ENCODE measurements around the gene RBMS3.

The RBMS3 gene

GRCh38 chr3:29889215-29889614, 608.3 kb downstream of the RBMS3 start:
- DNase-seq (ENCODE audit: low spot score) = no peak

GRCh38 chr3:29890801-29891200, 609.9 kb downstream of the RBMS3 start:
- DNase-seq (ENCODE audit: low spot score) = no peak

- no peak for DNase-seq (ENCODE audit: low spot score)
These were observed 612.2 kb downstream of the RBMS3 start for GRCh38 chr3:29892976-29893554.

GRCh38 chr3:29896856-29897255, 616.0 kb downstream of the RBMS3 start:
- no peak for DNase-seq (ENCODE audit: low spot score)

GRCh38 chr3:29898171-29898965, 617.5 kb downstream of the RBMS3 start:
- no peak for DNase-seq (ENCODE audit: low spot score)

GRCh38 chr3:29899021-29899420, 618.1 kb downstream of the RBMS3 start:
- DNase-seq (ENCODE audit: low spot score) = no peak

- DNase-seq (ENCODE audit: low spot score) = no peak
These were observed 620.2 kb downstream of the RBMS3 start for GRCh38 chr3:29901097-29901496.

GRCh38 chr3:29903600-29903999, 622.7 kb downstream of the RBMS3 start:
- no peak for DNase-seq (ENCODE audit: low spot score)

- no peak for DNase-seq (ENCODE audit: low spot score)
These were observed 626.0 kb downstream of the RBMS3 start for GRCh38 chr3:29906906-29907305.

- DNase-seq (ENCODE audit: low spot score) = no peak
These were observed 631.9 kb downstream of the RBMS3 start for GRCh38 chr3:29912600-29913288.

GRCh38 chr3:29914861-29915524, 634.1 kb downstream of the RBMS3 start:
- no peak for DNase-seq (ENCODE audit: low spot score)

GRCh38 chr3:29919571-29919970, 638.7 kb downstream of the RBMS3 start:
- no peak for DNase-seq (ENCODE audit: low spot score)

GRCh38 chr3:29922992-29923746, 642.3 kb downstream of the RBMS3 start:
- DNase-seq (ENCODE audit: low spot score) = no peak

GRCh38 chr3:29924783-29925561, 644.1 kb downstream of the RBMS3 start:
- no peak for DNase-seq (ENCODE audit: low spot score)

GRCh38 chr3:29926378-29926777, 645.5 kb downstream of the RBMS3 start:
- DNase-seq (ENCODE audit: low spot score) = no peak

GRCh38 chr3:29932696-29933325, 651.9 kb downstream of the RBMS3 start:
- DNase-seq (ENCODE audit: low spot score) = no peak

- no peak for DNase-seq (ENCODE audit: low spot score)
These were observed 653.1 kb downstream of the RBMS3 start for GRCh38 chr3:29933802-29934490.

GRCh38 chr3:29934751-29935150, 653.9 kb downstream of the RBMS3 start:
- no peak for DNase-seq (ENCODE audit: low spot score)

- DNase-seq (ENCODE audit: low spot score) = no peak
These were observed 655.2 kb downstream of the RBMS3 start for GRCh38 chr3:29936054-29936453.

GRCh38 chr3:29936766-29937165, 655.9 kb downstream of the RBMS3 start:
- no peak for DNase-seq (ENCODE audit: low spot score)
